ENCODE data around the gene BRMS1L. TPM values are rescaled to one million over a fixed set of nuclear protein-coding genes. Genes with fewer than 3 reads are reported as not detected.

Gene BRMS1L
- total RNA-seq, 1 donor from 2014 or later, result 3.7 TPM

- H3K36me3 Mint-ChIP-seq (ENCODE audit: low read depth), result peaks cover 30% of the 10 kb centered on the region
- ATAC-seq (ENCODE audit: low read depth) (peak; percentile 31), DNase-seq (no peak)
- peaks cover 15% of the 10 kb centered on the region for H3K4me1 Mint-ChIP-seq
- peak overlapping the region; percentile 8 for H3K27ac Mint-ChIP-seq
- CTCF ChIA-PET, result interaction anchor here (0.6 kb wide), 1 partner anchor 41 kb away, joined by 4 read pairs; no protein-coding TSS in a partner anchor
- no peak for TF ChIP-seq CTCF (IDR thresholded peaks at IDR 0.05)
- H3K9me3 Mint-ChIP-seq, result peaks cover 4% of the 10 kb centered on the region
- POLR2A ChIA-PET, result no interaction called here
- H3K27me3 Mint-ChIP-seq, result no peaks in the 10 kb centered on the region
- peak overlapping the region; percentile 3 for H3K4me3 Mint-ChIP-seq
- intact Hi-C loops (cut with micrococcal nuclease), result no loop called here
Observed at GRCh38 chr14:35855876-35856481, 29.8 kb downstream of the BRMS1L start.

GRCh38 chr14:35858521-35859209, 32.5 kb downstream of the BRMS1L start:
- intact Hi-C loops (cut with micrococcal nuclease), result no loop called here
- no peak for DNase-seq
- ChIA-PET POLR2A (no interaction called here), CTCF (no interaction called here)
- H3K9me3 Mint-ChIP-seq, result no peaks in the 10 kb centered on the region
- H3K36me3 Mint-ChIP-seq (ENCODE audit: low read depth), result peaks cover 32% of the 10 kb centered on the region
- H3K4me3 Mint-ChIP-seq, result no peak overlapping the region
- TF ChIP-seq CTCF (IDR thresholded peaks at IDR 0.05), result no peak
- no peak overlapping the region for H3K27ac Mint-ChIP-seq
- H3K4me1 Mint-ChIP-seq, result peaks cover 15% of the 10 kb centered on the region
- ATAC-seq (ENCODE audit: low read depth), result no peak
- H3K27me3 Mint-ChIP-seq, result no peaks in the 10 kb centered on the region

GRCh38 chr14:35861204-35861868, 35.2 kb downstream of the BRMS1L start:
- CTCF ChIA-PET, result no interaction called here
- ATAC-seq (ENCODE audit: low read depth) (no peak), DNase-seq (no peak)
- no peak for TF ChIP-seq CTCF (IDR thresholded peaks at IDR 0.05)
- Mint-ChIP-seq H3K4me3 (no peak overlapping the region), H3K27ac (no peak overlapping the region), H3K36me3 (ENCODE audit: low read depth) (peaks cover 54% of the 10 kb centered on the region), H3K27me3 (no peaks in the 10 kb centered on the region), H3K9me3 (no peaks in the 10 kb centered on the region), H3K4me1 (peaks cover 2% of the 10 kb centered on the region)
- intact Hi-C loops (cut with micrococcal nuclease), result no loop called here
- POLR2A ChIA-PET, result no interaction called here

- no peak for TF ChIP-seq CTCF (IDR thresholded peaks at IDR 0.05)
- Mint-ChIP-seq H3K4me1 (no peaks in the 10 kb centered on the region), H3K4me3 (no peak overlapping the region), H3K9me3 (no peaks in the 10 kb centered on the region), H3K27ac (no peak overlapping the region), H3K36me3 (ENCODE audit: low read depth) (peaks cover 56% of the 10 kb centered on the region), H3K27me3 (no peaks in the 10 kb centered on the region)
- ChIA-PET CTCF (no interaction called here), POLR2A (no interaction called here)
- no peak for ATAC-seq (ENCODE audit: low read depth)
- DNase-seq, result no peak
- intact Hi-C loops (cut with micrococcal nuclease), result no loop called here
Observed at GRCh38 chr14:35865611-35866324, 39.6 kb downstream of the BRMS1L start.

All from activated B cell treated with CpG ODN at 0.5 μM for 24 hours (primary cell).